MCF 10A (cell line): ENCODE data around the gene TSPAN2. TPM values are rescaled to one million over a fixed set of nuclear protein-coding genes. Genes with fewer than 3 reads are reported as not detected.
A peak's percentile ranks its signal among the peaks of the same experiment; 100 is the strongest.

ENCODE experiments used
- BruUV-seq: library from RNA; stranded (reverse); fragments of 400-500 nt; replicated peaks from 2 replicates; lab custom pipeline; 2021; lab: Mats Ljungman, UMichigan
- CTCF ChIA-PET: fragments of 300-600 bp; sonication (Branson Sonifier 250); formaldehyde crosslinking; extraction: SDS; loops from one replicate; lab custom pipeline; 2021; ENCODE audit warnings: antibody characterized with exemption, inconsistent platforms; lab: Yijun Ruan, JAX
- POLR2A ChIA-PET: fragments of 300-600, 350-650 bp; sonication (Branson Sonifier 250); formaldehyde crosslinking; extraction: SDS; loops from one replicate; lab custom pipeline; 2020; ENCODE audit warnings: antibody characterized with exemption, inconsistent platforms; lab: Yijun Ruan, JAX
- DNase-seq: peaks from one replicate; pipeline ENCODE4 v3.0.0-alpha.2; 2018; ENCODE audit not compliant: unreplicated experiment
- H3K27ac Mint-ChIP-seq: one replicate; pipeline ENCODE4 v1.8.0; 2022; ENCODE audit warnings: mild to moderate bottlenecking, low read depth, mixed read lengths; ENCODE audit not compliant: unreplicated experiment
- H3K27me3 Mint-ChIP-seq: one replicate; pipeline ENCODE4 v1.8.0; 2022; ENCODE audit warnings: mixed read lengths; ENCODE audit not compliant: insufficient read depth, unreplicated experiment
- H3K36me3 Mint-ChIP-seq: one replicate; pipeline ENCODE4 v1.8.0; 2022; ENCODE audit warnings: mild to moderate bottlenecking, moderate library complexity, mixed read lengths; ENCODE audit not compliant: insufficient read depth, unreplicated experiment
- H3K4me1 Mint-ChIP-seq: one replicate; pipeline ENCODE4 v1.8.0; 2022; ENCODE audit warnings: mixed read lengths; ENCODE audit not compliant: insufficient read depth, unreplicated experiment
- H3K4me3 Mint-ChIP-seq: one replicate; pipeline ENCODE4 v1.8.0; 2022; ENCODE audit warnings: mild to moderate bottlenecking, moderate library complexity, mixed read lengths; ENCODE audit not compliant: unreplicated experiment
- H3K9me3 Mint-ChIP-seq: one replicate; pipeline ENCODE4 v1.8.0; 2022; ENCODE audit warnings: mixed read lengths; ENCODE audit not compliant: unreplicated experiment
- CTCF ChIP-seq: fragments of 200-600 bp; IDR thresholded peaks from one replicate; pipeline ENCODE4 v1.8.0; 2022; ENCODE audit warnings: antibody characterized with exemption, mild to moderate bottlenecking; ENCODE audit not compliant: unreplicated experiment
- intact Hi-C: fragments of 100-400 bp; cut with micrococcal nuclease; formaldehyde crosslinking; loops from 2 replicates; pipeline ENCODE4 v1.14.1; 2022
- total RNA-seq: library from RNA; stranded (reverse); gene quantifications from 2 replicates; pipeline ENCODE4 v1.2.3, GENCODE V29; 2022

TSPAN2 gene
- total RNA-seq, 1 experiment from 2014 or later, result 0.42 TPM

- peaks cover 48% of the 10 kb centered on the region for H3K4me1 Mint-ChIP-seq
- no peak overlapping the region for H3K27ac Mint-ChIP-seq
- no peak for DNase-seq
Measured at GRCh38 chr1:115137191-115137590, 47.9 kb upstream of the TSPAN2 start.

GRCh38 chr1:115136706-115137105 lies 47.4 kb upstream of the TSPAN2 start:
- POLR2A ChIA-PET, result interaction anchor here (1.8 kb wide), 1 partner anchor 327 kb away, joined by 4 read pairs; no protein-coding TSS in a partner anchor
- CTCF ChIA-PET, result interaction anchor here (0.6 to 13.9 kb wide), 15 partner anchors 10 to 628 kb away, joined by 3 to 382 read pairs (median 4); no protein-coding TSS in a partner anchor
- Mint-ChIP-seq H3K36me3 (no peaks in the 10 kb centered on the region), H3K27me3 (no peaks in the 10 kb centered on the region), H3K4me1 (peaks cover 48% of the 10 kb centered on the region), H3K27ac (no peak overlapping the region), H3K4me3 (no peak overlapping the region), H3K9me3 (no peaks in the 10 kb centered on the region)
- no TSS peak for BruUV-seq
- DNase-seq, result no peak
- intact Hi-C loops, result loop anchor here (5.0 kb wide), 2 partner anchors 51 to 636 kb away; no protein-coding TSS in a partner anchor
- TF ChIP-seq CTCF, result no peak

More at GRCh38 chr1:115137191-115137590, 47.9 kb upstream of the TSPAN2 start:
- H3K36me3 Mint-ChIP-seq, result no peaks in the 10 kb centered on the region
- H3K9me3 Mint-ChIP-seq, result no peaks in the 10 kb centered on the region
- H3K27me3 Mint-ChIP-seq, result no peaks in the 10 kb centered on the region
- BruUV-seq, result no TSS peak
- ChIA-PET CTCF (interaction anchor here (0.6 to 13.9 kb wide), 24 partner anchors 9 to 628 kb away, joined by 3 to 382 read pairs (median 4); no protein-coding TSS in a partner anchor), POLR2A (interaction anchor here (1.8 to 2.6 kb wide), 2 partner anchors 20 to 326 kb away, joined by 4 to 10 read pairs; no protein-coding TSS in a partner anchor)
- intact Hi-C loops, result loop anchor here (5.0 kb wide), 2 partner anchors 50 to 635 kb away; no protein-coding TSS in a partner anchor
- no peak for TF ChIP-seq CTCF
- no peak overlapping the region for H3K4me3 Mint-ChIP-seq

- BruUV-seq, result no TSS peak
- no peaks in the 10 kb centered on the region for H3K27me3 Mint-ChIP-seq
- no peak overlapping the region for H3K4me3 Mint-ChIP-seq
- no peaks in the 10 kb centered on the region for H3K9me3 Mint-ChIP-seq
- peak overlapping the region; percentile 2 for H3K27ac Mint-ChIP-seq
- ChIA-PET POLR2A (interaction anchor here (0.6 to 1.8 kb wide), 2 partner anchors 22 to 327 kb away, joined by 3 to 4 read pairs; no protein-coding TSS in a partner anchor), CTCF (interaction anchor here (0.6 to 13.9 kb wide), 11 partner anchors 9 to 629 kb away, joined by 3 to 382 read pairs (median 4); no protein-coding TSS in a partner anchor)
- H3K4me1 Mint-ChIP-seq, result peaks cover 48% of the 10 kb centered on the region
- TF ChIP-seq CTCF, result no peak
- H3K36me3 Mint-ChIP-seq, result no peaks in the 10 kb centered on the region
- DNase-seq, result no peak
- intact Hi-C loops, result loop anchor here (5.0 kb wide), 2 partner anchors 51 to 636 kb away; no protein-coding TSS in a partner anchor
Measured at GRCh38 chr1:115136106-115136505, 46.8 kb upstream of the TSPAN2 start.

GRCh38 chr1:115135681-115136080 lies 46.4 kb upstream of the TSPAN2 start:
- Mint-ChIP-seq H3K4me3 (no peak overlapping the region), H3K27ac (peak overlapping the region; percentile 2), H3K36me3 (no peaks in the 10 kb centered on the region), H3K4me1 (peaks cover 48% of the 10 kb centered on the region), H3K9me3 (no peaks in the 10 kb centered on the region), H3K27me3 (no peaks in the 10 kb centered on the region)
- ChIA-PET POLR2A (interaction anchor here (0.6 kb wide), 1 partner anchor 22 kb away, joined by 3 read pairs; no protein-coding TSS in a partner anchor), CTCF (interaction anchor here (0.8 to 13.9 kb wide), 7 partner anchors 9 to 460 kb away, joined by 3 to 382 read pairs (median 4); no protein-coding TSS in a partner anchor)
- intact Hi-C loops, result loop anchor here (2.0 to 5.0 kb wide), 3 partner anchors 52 to 637 kb away; no protein-coding TSS in a partner anchor
- DNase-seq, result no peak
- no peak for TF ChIP-seq CTCF
- BruUV-seq, result no TSS peak
